DND-41 (cell line): ENCODE measurements around the gene SKIDA1.

Source experiments
- EZH2 ChIP-seq: IDR thresholded peaks from 3 replicates; pipeline ENCODE4 v1.6.1; 2012; ENCODE audit warnings: borderline replicate concordance, low read depth, mild to moderate bottlenecking, moderate library complexity, low read length, inconsistent platforms; ENCODE audit not compliant: severe bottlenecking
- TF ChIP-seq, protein P1 (sequence below): IDR thresholded peaks from 2 replicates; pipeline ENCODE4 v1.5.1; 2012; ENCODE audit warnings: borderline replicate concordance, low read length, moderate library complexity, mild to moderate bottlenecking; ENCODE audit not compliant: poor library complexity, severe bottlenecking; ENCODE audit errors: extremely low read depth

DNA sequence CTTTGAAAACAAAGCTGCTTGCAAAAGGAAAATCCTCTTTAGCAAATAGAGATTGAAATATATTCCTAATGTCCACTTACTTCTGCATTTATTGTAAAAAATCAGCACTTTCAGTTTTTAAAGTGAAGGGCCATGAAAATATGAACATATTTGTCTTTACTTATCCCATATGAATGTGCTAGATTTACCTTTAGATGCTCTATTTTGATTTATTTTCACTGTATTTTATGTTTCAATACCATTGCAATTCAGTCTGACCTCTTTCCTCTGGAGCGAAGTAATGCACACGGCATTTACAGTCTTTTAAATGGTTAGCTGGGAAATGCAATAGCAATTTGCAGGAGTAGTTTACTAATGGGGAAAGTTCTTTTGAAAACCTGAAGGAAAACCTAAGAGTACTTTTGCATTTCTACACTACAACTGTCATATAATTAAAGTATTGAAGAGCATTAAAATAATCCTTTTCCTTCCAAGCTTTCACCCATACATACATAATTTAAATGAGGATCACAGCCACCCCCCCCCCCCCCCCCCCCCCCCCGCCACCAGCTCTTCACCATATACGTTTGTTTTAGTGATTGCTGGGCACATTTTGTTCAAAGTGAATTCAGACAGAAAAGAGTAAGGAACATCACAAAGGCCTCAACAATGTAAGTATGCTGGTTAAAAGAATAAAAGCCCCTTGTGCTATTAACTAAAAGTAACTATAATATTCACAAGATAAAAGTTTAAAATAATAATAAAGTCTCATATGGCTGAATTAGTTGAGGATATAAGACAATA is 3.5 kb downstream of the SKIDA1 start:
- TF ChIP-seq, protein P1, sequence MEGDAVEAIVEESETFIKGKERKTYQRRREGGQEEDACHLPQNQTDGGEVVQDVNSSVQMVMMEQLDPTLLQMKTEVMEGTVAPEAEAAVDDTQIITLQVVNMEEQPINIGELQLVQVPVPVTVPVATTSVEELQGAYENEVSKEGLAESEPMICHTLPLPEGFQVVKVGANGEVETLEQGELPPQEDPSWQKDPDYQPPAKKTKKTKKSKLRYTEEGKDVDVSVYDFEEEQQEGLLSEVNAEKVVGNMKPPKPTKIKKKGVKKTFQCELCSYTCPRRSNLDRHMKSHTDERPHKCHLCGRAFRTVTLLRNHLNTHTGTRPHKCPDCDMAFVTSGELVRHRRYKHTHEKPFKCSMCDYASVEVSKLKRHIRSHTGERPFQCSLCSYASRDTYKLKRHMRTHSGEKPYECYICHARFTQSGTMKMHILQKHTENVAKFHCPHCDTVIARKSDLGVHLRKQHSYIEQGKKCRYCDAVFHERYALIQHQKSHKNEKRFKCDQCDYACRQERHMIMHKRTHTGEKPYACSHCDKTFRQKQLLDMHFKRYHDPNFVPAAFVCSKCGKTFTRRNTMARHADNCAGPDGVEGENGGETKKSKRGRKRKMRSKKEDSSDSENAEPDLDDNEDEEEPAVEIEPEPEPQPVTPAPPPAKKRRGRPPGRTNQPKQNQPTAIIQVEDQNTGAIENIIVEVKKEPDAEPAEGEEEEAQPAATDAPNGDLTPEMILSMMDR, result no peak
- no peak for TF ChIP-seq EZH2
